Measurements from ENCODE around the gene KCNQ2. TPM values are rescaled to one million over a fixed set of nuclear protein-coding genes. Genes with fewer than 3 reads are reported as not detected.

The KCNQ2 gene
- total RNA-seq, 2 experiments from 2014 or later, result 0.10 to 0.12 TPM

GRCh38 chr20:63395723-63396122 lies 76.7 kb downstream of the KCNQ2 start:
- POLR2A ChIA-PET, result no interaction called here
- CTCF ChIA-PET, result no interaction called here
- Mint-ChIP-seq H3K27me3 (no peaks in the 10 kb centered on the region), H3K36me3 (ENCODE audit: low read depth) (no peaks in the 10 kb centered on the region), H3K4me3 (no peak overlapping the region), H3K4me1 (no peaks in the 10 kb centered on the region), H3K9me3 (no peaks in the 10 kb centered on the region), H3K27ac (no peak overlapping the region)
- DNase-seq, result no peak

GRCh38 chr20:63394920-63395455 lies 77.5 kb downstream of the KCNQ2 start:
- no peaks in the 10 kb centered on the region for H3K4me1 Mint-ChIP-seq
- no peak overlapping the region for H3K4me3 Mint-ChIP-seq
- CTCF ChIA-PET, result no interaction called here
- no peak for DNase-seq
- no peaks in the 10 kb centered on the region for H3K27me3 Mint-ChIP-seq
- no peaks in the 10 kb centered on the region for H3K9me3 Mint-ChIP-seq
- H3K36me3 Mint-ChIP-seq (ENCODE audit: low read depth), result no peaks in the 10 kb centered on the region
- no peak overlapping the region for H3K27ac Mint-ChIP-seq
- POLR2A ChIA-PET, result no interaction called here

GRCh38 chr20:63394069-63394919 lies 78.2 kb downstream of the KCNQ2 start:
- ChIA-PET POLR2A (no interaction called here), CTCF (no interaction called here)
- Mint-ChIP-seq H3K36me3 (ENCODE audit: low read depth) (no peaks in the 10 kb centered on the region), H3K4me3 (no peak overlapping the region), H3K9me3 (no peaks in the 10 kb centered on the region), H3K27ac (no peak overlapping the region), H3K27me3 (no peaks in the 10 kb centered on the region), H3K4me1 (no peaks in the 10 kb centered on the region)
- DNase-seq, result no peak

GRCh38 chr20:63393566-63393965 lies 78.9 kb downstream of the KCNQ2 start:
- POLR2A ChIA-PET, result no interaction called here
- H3K4me3 Mint-ChIP-seq, result no peak overlapping the region
- H3K36me3 Mint-ChIP-seq (ENCODE audit: low read depth), result no peaks in the 10 kb centered on the region
- DNase-seq, result no peak
- H3K4me1 Mint-ChIP-seq, result no peaks in the 10 kb centered on the region
- no peaks in the 10 kb centered on the region for H3K9me3 Mint-ChIP-seq
- no peak overlapping the region for H3K27ac Mint-ChIP-seq
- H3K27me3 Mint-ChIP-seq, result no peaks in the 10 kb centered on the region
- CTCF ChIA-PET, result no interaction called here

- no peaks in the 10 kb centered on the region for H3K4me1 Mint-ChIP-seq
- DNase-seq, result no peak
- CTCF ChIA-PET, result no interaction called here
- no peaks in the 10 kb centered on the region for H3K9me3 Mint-ChIP-seq
- H3K4me3 Mint-ChIP-seq, result no peak overlapping the region
- H3K36me3 Mint-ChIP-seq (ENCODE audit: low read depth), result no peaks in the 10 kb centered on the region
- no peaks in the 10 kb centered on the region for H3K27me3 Mint-ChIP-seq
- H3K27ac Mint-ChIP-seq, result no peak overlapping the region
- POLR2A ChIA-PET, result no interaction called here
Observed at GRCh38 chr20:63392465-63393365, 79.7 kb downstream of the KCNQ2 start.

GRCh38 chr20:63387917-63388316 lies 84.5 kb downstream of the KCNQ2 start:
- Mint-ChIP-seq H3K4me1 (no peaks in the 10 kb centered on the region), H3K9me3 (peaks cover 24% of the 10 kb centered on the region), H3K36me3 (ENCODE audit: low read depth) (peaks cover 3% of the 10 kb centered on the region), H3K4me3 (no peak overlapping the region), H3K27me3 (no peaks in the 10 kb centered on the region), H3K27ac (no peak overlapping the region)
- ChIA-PET CTCF (no interaction called here), POLR2A (no interaction called here)
- DNase-seq, result no peak

GRCh38 chr20:63387393-63387792 lies 85.1 kb downstream of the KCNQ2 start:
- POLR2A ChIA-PET, result no interaction called here
- H3K4me1 Mint-ChIP-seq, result no peaks in the 10 kb centered on the region

GRCh38 chr20:63386491-63386890 lies 86.0 kb downstream of the KCNQ2 start:
- H3K4me1 Mint-ChIP-seq, result no peaks in the 10 kb centered on the region
- H3K36me3 Mint-ChIP-seq (ENCODE audit: low read depth), result peaks cover 3% of the 10 kb centered on the region
- CTCF ChIA-PET, result no interaction called here
- H3K27ac Mint-ChIP-seq, result no peak overlapping the region
- no peak overlapping the region for H3K4me3 Mint-ChIP-seq
- H3K9me3 Mint-ChIP-seq, result peaks cover 24% of the 10 kb centered on the region
- no peak for DNase-seq
- POLR2A ChIA-PET, result no interaction called here
- H3K27me3 Mint-ChIP-seq, result no peaks in the 10 kb centered on the region

More at GRCh38 chr20:63387393-63387792, 85.1 kb downstream of the KCNQ2 start:
- Mint-ChIP-seq H3K36me3 (ENCODE audit: low read depth) (peaks cover 3% of the 10 kb centered on the region), H3K27me3 (no peaks in the 10 kb centered on the region), H3K9me3 (peaks cover 24% of the 10 kb centered on the region), H3K4me3 (no peak overlapping the region), H3K27ac (no peak overlapping the region)
- CTCF ChIA-PET, result no interaction called here
- DNase-seq, result no peak

GRCh38 chr20:63385819-63386218 lies 86.6 kb downstream of the KCNQ2 start:
- Mint-ChIP-seq H3K27ac (no peak overlapping the region), H3K36me3 (ENCODE audit: low read depth) (peaks cover 3% of the 10 kb centered on the region), H3K4me3 (no peak overlapping the region), H3K27me3 (no peaks in the 10 kb centered on the region), H3K4me1 (no peaks in the 10 kb centered on the region), H3K9me3 (peaks cover 24% of the 10 kb centered on the region)
- POLR2A ChIA-PET, result no interaction called here
- CTCF ChIA-PET, result no interaction called here
- DNase-seq, result no peak

- no peak overlapping the region for H3K4me3 Mint-ChIP-seq
- ChIA-PET POLR2A (no interaction called here), CTCF (no interaction called here)
- H3K36me3 Mint-ChIP-seq (ENCODE audit: low read depth), result peaks cover 3% of the 10 kb centered on the region
- H3K27me3 Mint-ChIP-seq, result no peaks in the 10 kb centered on the region
- H3K4me1 Mint-ChIP-seq, result no peaks in the 10 kb centered on the region
- peaks cover 24% of the 10 kb centered on the region for H3K9me3 Mint-ChIP-seq
- DNase-seq, result no peak
- no peak overlapping the region for H3K27ac Mint-ChIP-seq
Observed at GRCh38 chr20:63384336-63384735, 88.1 kb downstream of the KCNQ2 start.

GRCh38 chr20:63383556-63383955 lies 88.9 kb downstream of the KCNQ2 start:
- CTCF ChIA-PET, result no interaction called here
- no peak for DNase-seq

GRCh38 chr20:63382551-63383300 lies 89.7 kb downstream of the KCNQ2 start:
- POLR2A ChIA-PET, result no interaction called here
- no peaks in the 10 kb centered on the region for H3K4me1 Mint-ChIP-seq

More at GRCh38 chr20:63383556-63383955, 88.9 kb downstream of the KCNQ2 start:
- H3K36me3 Mint-ChIP-seq (ENCODE audit: low read depth), result peaks cover 3% of the 10 kb centered on the region
- no peak overlapping the region for H3K4me3 Mint-ChIP-seq
- no peaks in the 10 kb centered on the region for H3K27me3 Mint-ChIP-seq
- H3K4me1 Mint-ChIP-seq, result no peaks in the 10 kb centered on the region
- POLR2A ChIA-PET, result no interaction called here
- H3K27ac Mint-ChIP-seq, result no peak overlapping the region
- peaks cover 24% of the 10 kb centered on the region for H3K9me3 Mint-ChIP-seq

More at GRCh38 chr20:63382551-63383300, 89.7 kb downstream of the KCNQ2 start:
- no peaks in the 10 kb centered on the region for H3K27me3 Mint-ChIP-seq
- no peak for DNase-seq
- H3K27ac Mint-ChIP-seq, result no peak overlapping the region
- H3K4me3 Mint-ChIP-seq, result no peak overlapping the region
- peaks cover 3% of the 10 kb centered on the region for H3K36me3 Mint-ChIP-seq (ENCODE audit: low read depth)
- CTCF ChIA-PET, result interaction anchor here (0.8 to 1.1 kb wide), 3 partner anchors 9 to 73 kb away, joined by 3 to 4 read pairs (median 3); no protein-coding TSS in a partner anchor
- H3K9me3 Mint-ChIP-seq, result peaks cover 24% of the 10 kb centered on the region

Measured in activated CD4-positive, alpha-beta T cell treated with anti-CD3 and anti-CD28 coated beads, Interleukin-2, amount 10 ng/mL, durations not matched to agents 7 days and 5 days (primary cell).